BE2C (cell line): ENCODE results near the gene SHISA7.

ENCODE experiments used
- DNase-seq: peaks from one replicate; pipeline ENCODE4 v3.0.0-alpha.2; 2020
- H3K27me3 ChIP-seq: fragments of 250-450 bp; sonication (Bioruptor Pico); 2 replicates; pipeline ENCODE4 v1.5.1; 2020; ENCODE audit warnings: mild to moderate bottlenecking
- H3K36me3 ChIP-seq: fragments of 250-450 bp; sonication (Bioruptor Pico); 2 replicates; pipeline ENCODE4 v1.5.1; 2020; ENCODE audit warnings: mild to moderate bottlenecking
- H3K4me1 ChIP-seq: fragments of 250-450 bp; sonication (Bioruptor Pico); 2 replicates; pipeline ENCODE4 v1.5.1; 2020
- H3K4me3 ChIP-seq: 2 replicates; pipeline ENCODE4 v1.5.1; 2011; ENCODE audit warnings: low read depth, low read length
- H3K9me3 ChIP-seq: fragments of 250-450 bp; sonication (Bioruptor Pico); 2 replicates; pipeline ENCODE4 v1.5.1; 2020
- TF ChIP-seq, protein P1 (sequence below): IDR thresholded peaks from 2 replicates; pipeline ENCODE4 v1.5.1; 2012; ENCODE audit warnings: mild to moderate bottlenecking, low read depth, low read length

The SHISA7 gene

DNA sequence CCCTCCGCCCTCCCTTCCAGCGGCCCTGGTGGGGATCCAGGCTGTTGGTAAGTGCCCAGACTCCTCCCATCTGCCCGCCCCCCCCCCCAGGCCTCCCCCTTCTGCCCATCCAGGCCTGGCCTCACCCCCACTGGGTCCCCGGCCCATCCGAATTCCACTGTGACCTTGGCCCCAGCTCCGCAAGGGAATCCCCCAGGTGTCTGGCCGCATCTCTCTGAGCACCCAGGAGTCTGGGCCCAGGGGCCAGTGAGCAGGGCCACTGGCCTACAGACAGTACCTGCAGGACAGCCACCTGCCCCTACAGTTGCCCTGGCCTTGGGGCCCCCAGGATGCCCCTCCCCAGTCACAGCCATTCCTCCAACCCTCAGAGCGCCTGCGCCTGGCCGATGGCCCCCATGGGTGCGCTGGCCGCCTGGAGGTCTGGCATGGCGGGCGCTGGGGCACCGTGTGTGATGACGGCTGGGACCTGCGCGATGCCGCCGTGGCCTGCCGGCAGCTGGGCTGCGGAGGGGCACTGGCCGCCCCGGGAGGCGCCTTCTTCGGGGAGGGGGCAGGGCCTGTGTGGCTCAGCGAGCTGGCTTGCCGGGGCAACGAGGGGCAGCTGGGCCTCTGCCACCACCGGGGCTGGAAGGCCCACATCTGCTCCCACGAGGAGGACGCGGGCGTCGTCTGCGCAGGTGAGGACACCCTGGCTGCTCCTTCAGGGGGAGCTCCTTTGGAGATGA, 46.0 kb upstream of the SHISA7 start:
- Histone ChIP-seq H3K36me3 (no peaks in the 10 kb centered on the region; the same call in 1 of the 2 replicates), H3K27me3 (no peaks in the 10 kb centered on the region), H3K4me1 (peaks cover 21% of the 10 kb centered on the region), H3K4me3 (no peak overlapping the region), H3K9me3 (no peaks in the 10 kb centered on the region)
- TF ChIP-seq, protein P1, sequence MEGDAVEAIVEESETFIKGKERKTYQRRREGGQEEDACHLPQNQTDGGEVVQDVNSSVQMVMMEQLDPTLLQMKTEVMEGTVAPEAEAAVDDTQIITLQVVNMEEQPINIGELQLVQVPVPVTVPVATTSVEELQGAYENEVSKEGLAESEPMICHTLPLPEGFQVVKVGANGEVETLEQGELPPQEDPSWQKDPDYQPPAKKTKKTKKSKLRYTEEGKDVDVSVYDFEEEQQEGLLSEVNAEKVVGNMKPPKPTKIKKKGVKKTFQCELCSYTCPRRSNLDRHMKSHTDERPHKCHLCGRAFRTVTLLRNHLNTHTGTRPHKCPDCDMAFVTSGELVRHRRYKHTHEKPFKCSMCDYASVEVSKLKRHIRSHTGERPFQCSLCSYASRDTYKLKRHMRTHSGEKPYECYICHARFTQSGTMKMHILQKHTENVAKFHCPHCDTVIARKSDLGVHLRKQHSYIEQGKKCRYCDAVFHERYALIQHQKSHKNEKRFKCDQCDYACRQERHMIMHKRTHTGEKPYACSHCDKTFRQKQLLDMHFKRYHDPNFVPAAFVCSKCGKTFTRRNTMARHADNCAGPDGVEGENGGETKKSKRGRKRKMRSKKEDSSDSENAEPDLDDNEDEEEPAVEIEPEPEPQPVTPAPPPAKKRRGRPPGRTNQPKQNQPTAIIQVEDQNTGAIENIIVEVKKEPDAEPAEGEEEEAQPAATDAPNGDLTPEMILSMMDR, result no peak
- DNase-seq, result peak; percentile 18

DNA sequence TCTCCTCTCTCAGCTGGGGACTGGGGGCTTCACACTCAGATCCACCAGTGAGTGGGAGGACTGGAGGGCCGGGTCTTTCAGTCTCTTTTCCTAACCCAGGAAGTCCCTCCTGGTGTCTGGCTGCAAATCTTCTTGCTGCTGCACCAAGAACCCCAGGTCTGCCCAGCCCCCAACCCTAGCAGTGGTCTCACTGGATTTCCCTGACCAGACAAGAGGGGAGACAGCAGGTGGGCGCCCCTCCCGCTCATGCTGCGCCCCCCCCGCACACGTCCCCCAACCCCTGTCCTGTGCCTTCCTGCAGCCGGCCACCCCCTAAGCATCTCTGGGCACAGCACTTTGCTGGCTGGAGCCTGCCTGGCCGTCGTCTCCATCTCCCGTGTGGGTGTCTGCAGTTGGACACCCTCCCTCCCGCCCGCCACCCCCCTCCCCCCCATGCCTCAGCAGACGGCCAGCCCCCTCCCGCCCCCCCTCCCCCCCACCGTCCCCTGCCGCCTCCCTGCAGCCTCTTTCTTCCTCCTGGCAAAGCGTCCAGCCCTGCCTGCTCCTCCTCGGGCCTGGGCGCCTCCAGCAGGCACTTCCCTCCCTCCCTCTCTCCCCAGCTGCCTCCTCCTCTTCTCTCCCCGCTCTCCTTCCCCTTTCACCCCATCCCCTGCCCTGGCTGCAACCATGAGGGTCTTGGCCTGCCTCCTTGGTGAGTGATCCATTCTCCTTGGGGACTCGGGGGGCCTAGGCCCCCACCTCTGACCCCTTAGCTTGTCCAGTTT, 45.0 kb upstream of the SHISA7 start, which contains the start of gene SSC5D:
SSC5D (plus strand) TSS at position 513 of the 764 bp plus-strand sequence; CDS start at position 667, 154 bp downstream.
- Histone ChIP-seq H3K36me3 (no peaks in the 10 kb centered on the region; the same call in 1 of the 2 replicates), H3K4me1 (peaks cover 22% of the 10 kb centered on the region), H3K4me3 (peak within 1 kb of the TSS; percentile 68), H3K27me3 (no peaks in the 10 kb centered on the region), H3K9me3 (no peaks in the 10 kb centered on the region)
- TF ChIP-seq, protein P1, result no peak
- DNase-seq, result peak; percentile 41

DNA sequence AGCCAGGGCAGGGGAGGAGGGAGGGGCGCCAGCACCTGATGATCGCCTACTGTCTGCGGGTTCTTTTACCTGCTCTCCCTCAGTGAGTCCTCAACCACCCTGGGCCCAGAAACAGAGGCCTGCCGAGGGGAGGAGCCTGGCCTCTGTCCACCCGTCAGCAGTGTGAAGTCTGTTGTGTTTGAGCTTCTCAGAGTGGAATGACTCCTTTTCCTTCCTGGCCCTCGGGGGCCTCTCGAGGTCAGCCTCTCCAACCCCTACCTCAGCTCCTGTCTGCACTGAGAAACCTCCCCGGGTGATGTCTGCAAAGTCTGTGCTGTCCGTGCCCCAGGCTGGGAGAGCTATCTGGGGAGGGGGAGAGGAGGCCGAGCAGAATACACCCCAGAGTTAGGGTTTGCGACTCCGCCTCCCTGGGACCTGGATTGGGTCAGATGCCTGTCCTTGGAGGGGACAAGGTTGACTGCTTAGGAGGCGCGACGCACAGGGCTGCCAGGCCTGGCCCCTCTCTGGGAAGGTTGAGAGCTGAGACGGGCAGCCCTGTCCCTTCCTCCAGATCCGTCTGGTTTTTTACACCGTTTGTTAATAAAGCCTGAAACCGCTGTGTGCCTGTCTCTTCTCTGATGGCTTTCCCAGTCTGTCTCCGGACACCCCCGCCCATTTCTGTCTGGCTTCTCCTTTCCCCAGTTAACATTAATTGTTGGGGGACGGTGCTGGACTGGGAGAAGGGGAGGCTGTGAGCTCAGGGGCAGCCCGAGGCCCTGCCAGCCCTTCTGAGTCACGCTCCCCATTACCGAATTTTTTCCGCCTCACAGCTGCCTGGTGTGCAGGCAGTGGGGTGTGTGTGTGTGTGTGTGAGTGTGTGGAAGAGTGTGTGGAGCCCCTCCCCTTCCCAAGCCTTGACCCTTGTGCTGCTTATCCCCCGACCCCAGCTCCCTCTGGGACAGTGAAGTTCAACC, 44.1 kb upstream of the SHISA7 start:
- Histone ChIP-seq H3K9me3 (no peaks in the 10 kb centered on the region), H3K4me3 (peak overlapping the region; percentile 68), H3K27me3 (no peaks in the 10 kb centered on the region), H3K36me3 (peaks cover 2% of the 10 kb centered on the region; the same call in 1 of the 2 replicates), H3K4me1 (peaks cover 22% of the 10 kb centered on the region)
- DNase-seq, result peak; percentile 58
- TF ChIP-seq, protein P1, result no peak

DNA sequence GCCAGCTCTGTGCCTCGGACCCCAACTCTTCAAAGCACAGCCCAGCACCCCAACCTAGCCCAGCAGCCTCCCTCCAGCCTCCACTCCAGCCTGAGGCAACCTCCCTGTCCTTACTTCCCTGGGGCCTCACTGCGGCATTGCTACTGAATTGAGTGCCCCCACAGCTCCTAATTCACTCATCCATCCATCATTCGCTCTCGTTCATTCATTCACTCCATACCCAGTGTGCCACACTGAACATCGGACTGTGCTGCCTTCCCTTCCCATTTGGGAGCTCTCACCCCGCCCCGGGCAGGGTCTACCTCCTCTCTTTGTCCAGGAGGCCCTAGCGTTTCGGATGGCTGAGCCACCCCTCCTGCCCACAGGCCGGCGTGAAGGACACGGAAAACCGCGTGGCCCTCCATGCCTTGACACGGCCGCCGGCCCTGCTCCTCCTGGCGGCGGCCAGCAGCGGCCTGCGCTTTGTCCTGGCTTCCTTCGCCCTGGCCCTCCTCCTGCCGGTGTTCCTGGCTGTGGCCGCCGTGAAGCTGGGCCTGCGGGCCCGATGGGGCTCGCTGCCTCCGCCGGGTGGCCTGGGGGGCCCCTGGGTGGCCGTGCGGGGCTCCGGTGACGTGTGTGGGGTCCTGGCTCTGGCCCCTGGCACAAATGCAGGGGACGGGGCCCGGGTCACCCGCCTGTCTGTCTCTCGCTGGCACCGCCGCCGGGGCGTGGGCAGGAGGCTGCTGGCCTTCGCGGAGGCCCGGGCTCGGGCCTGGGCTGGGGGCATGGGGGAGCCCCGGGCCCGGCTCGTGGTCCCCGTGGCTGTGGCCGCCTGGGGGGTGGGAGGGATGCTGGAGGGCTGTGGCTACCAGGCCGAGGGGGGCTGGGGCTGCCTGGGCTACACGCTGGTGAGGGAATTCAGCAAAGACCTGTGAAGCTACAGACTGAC, 43.2 kb upstream of the SHISA7 start:
- no peaks in the 10 kb centered on the region for H3K27me3 ChIP-seq
- TF ChIP-seq, protein P1, result peak; percentile 22; the same call in 1 of the 2 replicates
- peak; percentile 51 for DNase-seq
- peaks cover 22% of the 10 kb centered on the region for H3K4me1 ChIP-seq
- peaks cover 4% of the 10 kb centered on the region; the same call in 1 of the 2 replicates for H3K36me3 ChIP-seq
- H3K9me3 ChIP-seq, result no peaks in the 10 kb centered on the region
- peak overlapping the region; percentile 68 for H3K4me3 ChIP-seq

DNA sequence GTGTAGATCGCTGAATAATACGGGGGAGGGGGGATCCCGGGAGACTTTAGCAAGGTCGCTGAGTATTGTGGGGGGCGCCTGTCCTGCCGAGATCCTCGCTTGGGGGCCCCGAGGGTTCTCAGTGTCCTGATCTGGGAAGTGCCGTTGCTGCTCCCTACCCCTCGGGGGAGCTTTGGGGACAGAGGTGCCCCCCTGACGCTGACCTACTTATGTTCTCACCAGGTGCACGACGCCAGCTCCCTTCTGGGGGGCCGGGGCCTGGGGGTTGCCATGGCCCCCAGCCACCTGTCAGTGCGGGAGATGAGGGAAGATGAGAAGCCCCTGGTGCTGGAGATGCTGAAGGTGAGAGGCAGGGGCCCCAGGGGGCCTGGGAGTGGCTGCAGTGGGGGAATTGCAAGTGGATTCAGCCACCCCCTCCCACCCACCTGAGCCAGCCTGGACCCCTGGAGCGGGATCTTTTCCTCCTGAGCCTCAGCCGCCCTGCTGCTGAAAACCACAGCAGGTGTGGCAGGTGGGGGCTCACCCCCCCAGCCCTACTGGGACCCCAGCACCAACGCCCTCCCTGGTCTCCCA, 42.4 kb upstream of the SHISA7 start:
- peaks cover 22% of the 10 kb centered on the region for H3K4me1 ChIP-seq
- peaks cover 6% of the 10 kb centered on the region; the same call in 1 of the 2 replicates for H3K36me3 ChIP-seq
- DNase-seq, result peak; percentile 18
- no peaks in the 10 kb centered on the region for H3K27me3 ChIP-seq
- H3K9me3 ChIP-seq, result no peaks in the 10 kb centered on the region
- H3K4me3 ChIP-seq, result peak overlapping the region; percentile 68
- TF ChIP-seq, protein P1, result no peak
